Measurements from ENCODE around the gene CAPN6.

DNA sequence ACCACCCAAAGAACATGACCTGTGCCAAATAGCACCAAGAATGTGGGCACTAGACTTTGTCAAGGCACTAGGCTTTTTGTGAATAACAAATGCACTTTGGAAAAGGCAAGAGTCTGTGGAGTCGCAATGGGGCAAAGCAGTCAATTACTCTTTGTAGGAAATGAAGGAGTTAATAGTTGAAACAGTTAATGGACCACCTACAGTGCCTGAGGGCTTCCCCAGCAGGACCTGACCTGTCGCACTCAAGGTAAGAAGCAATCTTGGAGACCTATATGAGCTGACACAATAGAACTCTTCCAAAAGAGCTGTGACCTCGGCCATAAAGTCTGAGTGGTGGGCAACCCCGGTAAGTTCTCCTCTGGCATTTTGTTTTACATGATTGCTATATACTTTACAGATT lies 49.2 kb upstream of the CAPN6 start:
- no peak for TF ChIP-seq CTCF (conservative IDR thresholded peaks at IDR 0.05; ENCODE audit: low read length)
- no peak for TF ChIP-seq EZH2phosphoT487 (IDR thresholded peaks at IDR 0.05; ENCODE audit: borderline replicate concordance, low read depth, low read length)

Data from OCI-LY7 (cell line).